HS-27A (cell line): Measurements from ENCODE around the gene GNAT1.
"Not testable (repeated sequence)": the region's sequence is repeated elsewhere in the genome, so short reads cannot be mapped to it uniquely, and the experiment has no call there.

Experiments used
- DNase-seq: peaks from one replicate; pipeline ENCODE4 v3.0.0-alpha.2; 2012; ENCODE audit warnings: low read depth, missing footprints

Gene GNAT1

GRCh38 chr3:50222169-50222528 is 30.7 kb downstream of the GNAT1 start:
- DNase-seq = no peak

GRCh38 chr3:50224639-50225038 is 33.2 kb downstream of the GNAT1 start:
- no peak for DNase-seq

- DNase-seq = peak; percentile 33
Measured at GRCh38 chr3:50226888-50227389, 35.5 kb downstream of the GNAT1 start.

- peak; percentile 71 for DNase-seq
Measured at GRCh38 chr3:50227390-50228183, 36.2 kb downstream of the GNAT1 start.

- not testable (repeated sequence) for DNase-seq
Measured at GRCh38 chr3:50228184-50228763, 36.9 kb downstream of the GNAT1 start.

- DNase-seq = no peak
Measured at GRCh38 chr3:50229490-50229889, 38.1 kb downstream of the GNAT1 start.

GRCh38 chr3:50230104-50230793 is 38.8 kb downstream of the GNAT1 start:
- DNase-seq = no peak

GRCh38 chr3:50230794-50231125 is 39.4 kb downstream of the GNAT1 start:
- no peak for DNase-seq

- DNase-seq = no peak
Measured at GRCh38 chr3:50231581-50231980, 40.2 kb downstream of the GNAT1 start.

GRCh38 chr3:50232303-50232702 is 40.9 kb downstream of the GNAT1 start:
- no peak for DNase-seq

- no peak for DNase-seq
Measured at GRCh38 chr3:50233176-50233575, 41.8 kb downstream of the GNAT1 start.

- peak; percentile 95 for DNase-seq
Measured at GRCh38 chr3:50235716-50236483, 44.5 kb downstream of the GNAT1 start, which contains the start of gene GNAI2. GNAI2 (plus strand) TSS chr3:50236204; CDS start chr3:50236336, 132 bp downstream.

- no peak for DNase-seq
Measured at GRCh38 chr3:50236484-50237132, 45.2 kb downstream of the GNAT1 start.

GRCh38 chr3:50237133-50237651 is 45.8 kb downstream of the GNAT1 start:
- DNase-seq = no peak

- DNase-seq = peak; percentile 56
Measured at GRCh38 chr3:50237754-50238548, 46.5 kb downstream of the GNAT1 start.

- no peak for DNase-seq
Measured at GRCh38 chr3:50238549-50239026, 47.2 kb downstream of the GNAT1 start.

GRCh38 chr3:50239649-50240048 is 48.2 kb downstream of the GNAT1 start:
- DNase-seq = no peak

GRCh38 chr3:50241163-50241562 is 49.8 kb downstream of the GNAT1 start:
- DNase-seq = no peak

GRCh38 chr3:50241713-50242380 is 50.4 kb downstream of the GNAT1 start:
- no peak for DNase-seq

- no peak for DNase-seq
Measured at GRCh38 chr3:50242381-50242770, 51.0 kb downstream of the GNAT1 start.
